ENCODE data around the gene WDR86.

Gene WDR86, protein sequence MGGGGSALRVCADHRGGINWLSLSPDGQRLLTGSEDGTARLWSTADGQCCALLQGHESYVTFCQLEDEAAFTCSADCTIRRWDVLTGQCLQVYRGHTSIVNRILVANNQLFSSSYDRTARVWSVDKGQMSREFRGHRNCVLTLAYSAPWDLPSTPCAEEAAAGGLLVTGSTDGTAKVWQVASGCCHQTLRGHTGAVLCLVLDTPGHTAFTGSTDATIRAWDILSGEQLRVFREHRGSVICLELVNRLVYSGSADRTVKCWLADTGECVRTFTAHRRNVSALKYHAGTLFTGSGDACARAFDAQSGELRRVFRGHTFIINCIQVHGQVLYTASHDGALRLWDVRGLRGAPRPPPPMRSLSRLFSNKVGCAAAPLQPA

DNA sequence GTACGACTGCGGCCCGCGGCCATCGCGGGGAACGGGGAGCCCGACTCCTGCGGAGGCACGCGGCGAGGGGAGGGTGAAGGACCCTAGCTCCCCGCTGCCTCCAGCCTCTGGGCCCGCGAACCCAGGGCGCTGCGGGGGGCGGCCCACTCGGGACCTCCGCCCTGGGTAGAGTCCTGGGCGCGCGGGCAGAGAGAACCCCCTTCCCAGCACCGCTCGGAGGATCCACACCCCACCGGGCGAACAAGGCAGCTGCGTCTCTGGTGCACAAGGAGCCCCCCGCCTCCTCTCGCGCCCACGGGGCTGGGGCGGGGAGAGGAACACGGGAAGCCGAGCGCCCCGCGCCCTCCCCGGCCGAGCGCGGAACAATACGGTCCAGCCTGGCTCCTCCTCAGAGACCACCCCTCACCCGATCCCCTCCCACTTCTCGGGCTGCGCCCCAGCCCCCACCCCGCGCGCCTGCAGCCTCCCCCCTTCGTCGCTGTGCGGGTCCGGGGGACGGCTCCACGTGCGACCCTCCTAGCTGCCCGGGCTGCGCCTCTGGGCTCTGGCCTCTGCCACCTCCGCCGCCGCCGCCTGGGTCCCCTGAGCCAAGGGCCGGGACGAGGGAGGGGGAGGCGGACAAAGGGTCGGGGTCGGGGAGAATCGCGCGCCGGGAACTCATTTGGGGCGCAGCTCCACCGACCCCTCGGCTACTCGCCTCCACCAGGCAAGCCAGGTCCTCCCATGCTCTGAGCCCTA lies at the start of gene WDR86:
Gene WDR86 (minus strand): TSS at position 372 of the 738 bp plus-strand sequence. CDS start 449 bp downstream, outside the sequence.
- Histone ChIP-seq H3K36me3 (ENCODE audit: control insufficient read depth, insufficient read depth, low read length) (no peaks in the 10 kb centered on the region), H3K4me3 (ENCODE audit: low read length) (no peak within 1 kb of the TSS), H3K27me3 (ENCODE audit: control insufficient read depth, insufficient read depth, low read length) (peaks cover 41% of the 10 kb centered on the region), H3K9me3 (ENCODE audit: control insufficient read depth, low read length) (no peaks in the 10 kb centered on the region), H3K9ac (ENCODE audit: low read length) (peak within 1 kb of the TSS; percentile 28), H3K4me1 (ENCODE audit: control insufficient read depth, insufficient read depth, low read length) (no peaks in the 10 kb centered on the region)

DNA sequence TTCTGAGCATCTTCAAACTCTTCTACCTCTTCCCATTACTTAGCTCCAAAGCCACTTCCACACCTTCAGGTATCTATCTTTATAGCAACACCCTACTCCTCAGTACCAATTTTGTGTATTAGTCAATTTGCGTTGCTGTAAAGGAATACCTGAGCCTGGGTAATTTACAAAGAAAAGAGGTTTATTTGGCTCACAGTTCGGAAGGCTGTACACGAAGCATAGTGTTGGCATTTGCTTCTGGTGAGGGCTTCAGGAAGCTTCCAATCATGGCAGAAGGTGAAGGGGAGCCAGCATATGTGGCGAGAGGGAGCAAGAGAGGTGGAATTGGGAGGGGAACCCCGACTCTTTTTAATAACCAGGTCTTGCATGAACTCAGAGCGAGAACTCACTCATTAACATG lies 47.7 kb upstream of the WDR86 start:
- Histone ChIP-seq H3K4me3 (ENCODE audit: low read length) (no peak overlapping the region), H3K36me3 (ENCODE audit: control insufficient read depth, insufficient read depth, low read length) (no peaks in the 10 kb centered on the region), H3K9ac (ENCODE audit: low read length) (no peak overlapping the region), H3K9me3 (ENCODE audit: control insufficient read depth, low read length) (no peaks in the 10 kb centered on the region), H3K27me3 (ENCODE audit: control insufficient read depth, insufficient read depth, low read length) (no peaks in the 10 kb centered on the region), H3K4me1 (ENCODE audit: control insufficient read depth, insufficient read depth, low read length) (peaks cover 19% of the 10 kb centered on the region)

DNA sequence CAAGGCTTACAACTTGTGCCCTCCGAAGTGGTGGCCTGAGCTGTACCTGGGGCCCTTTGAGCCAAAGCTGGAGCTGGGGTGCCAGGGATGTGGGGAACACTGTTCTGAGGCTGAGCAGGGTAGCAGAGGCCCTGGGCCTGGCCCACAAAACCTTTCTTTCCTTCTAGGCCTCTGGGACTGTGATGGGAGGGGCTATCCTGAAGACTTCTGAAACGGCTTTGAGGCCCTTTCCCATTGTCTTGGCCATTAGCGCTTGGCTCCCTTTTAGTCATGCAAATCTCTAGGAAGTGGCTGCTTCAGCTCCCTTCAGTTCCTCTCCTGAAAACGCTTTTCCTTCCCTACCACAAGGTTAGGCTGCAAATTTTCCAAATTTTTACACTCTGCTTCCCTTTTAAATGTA lies 46.9 kb upstream of the WDR86 start:
- Histone ChIP-seq H3K9me3 (ENCODE audit: control insufficient read depth, low read length) (no peaks in the 10 kb centered on the region), H3K27me3 (ENCODE audit: control insufficient read depth, insufficient read depth, low read length) (no peaks in the 10 kb centered on the region), H3K9ac (ENCODE audit: low read length) (no peak overlapping the region), H3K4me1 (ENCODE audit: control insufficient read depth, insufficient read depth, low read length) (peaks cover 19% of the 10 kb centered on the region), H3K36me3 (ENCODE audit: control insufficient read depth, insufficient read depth, low read length) (no peaks in the 10 kb centered on the region), H3K4me3 (ENCODE audit: low read length) (no peak overlapping the region)

DNA sequence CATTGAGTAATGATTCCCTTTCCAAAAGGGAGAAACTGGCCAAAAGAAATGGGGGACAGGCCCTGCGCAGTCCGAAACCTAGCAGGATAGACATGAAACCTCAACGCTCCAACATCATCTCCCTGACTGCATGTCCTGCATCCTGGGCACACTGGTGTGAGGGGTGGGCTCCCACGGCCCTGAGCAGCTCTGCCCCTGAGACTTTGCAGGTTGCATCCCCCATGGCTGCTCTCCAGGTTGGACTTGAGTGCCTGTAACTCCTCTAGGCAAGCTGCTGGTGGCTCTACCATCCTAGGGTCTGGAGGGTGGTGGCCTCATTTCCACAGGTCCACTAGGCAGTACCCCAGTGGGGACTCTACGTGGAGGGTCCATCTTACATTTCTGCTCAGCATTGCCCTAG lies 46.4 kb upstream of the WDR86 start:
- H3K9ac ChIP-seq (ENCODE audit: low read length) = no peak overlapping the region
- peaks cover 3% of the 10 kb centered on the region for H3K27me3 ChIP-seq (ENCODE audit: control insufficient read depth, insufficient read depth, low read length)
- H3K4me3 ChIP-seq (ENCODE audit: low read length) = no peak overlapping the region
- peaks cover 19% of the 10 kb centered on the region for H3K4me1 ChIP-seq (ENCODE audit: control insufficient read depth, insufficient read depth, low read length)
- no peaks in the 10 kb centered on the region for H3K9me3 ChIP-seq (ENCODE audit: control insufficient read depth, low read length)
- no peaks in the 10 kb centered on the region for H3K36me3 ChIP-seq (ENCODE audit: control insufficient read depth, insufficient read depth, low read length)

DNA sequence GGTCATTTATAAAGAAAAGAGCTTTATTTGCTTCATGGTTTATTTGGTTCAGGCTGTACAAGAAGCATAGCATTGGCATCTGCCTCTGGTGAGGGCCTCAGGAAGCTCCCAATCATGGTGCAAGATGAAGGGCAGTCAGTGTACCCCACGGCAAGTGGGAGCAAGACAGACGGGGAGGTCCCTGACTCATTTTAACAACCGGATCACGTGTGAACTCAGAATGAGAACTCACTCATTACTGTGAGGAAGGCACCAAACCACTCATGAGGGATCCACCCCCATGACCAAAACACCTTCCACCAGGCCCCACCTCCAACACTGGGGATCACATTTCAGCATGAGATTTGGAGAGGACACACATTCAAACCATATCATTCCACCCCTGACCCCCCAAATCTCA lies 45.9 kb upstream of the WDR86 start:
- Histone ChIP-seq H3K9me3 (ENCODE audit: control insufficient read depth, low read length) (no peaks in the 10 kb centered on the region), H3K4me3 (ENCODE audit: low read length) (no peak overlapping the region), H3K36me3 (ENCODE audit: control insufficient read depth, insufficient read depth, low read length) (no peaks in the 10 kb centered on the region), H3K9ac (ENCODE audit: low read length) (no peak overlapping the region), H3K4me1 (ENCODE audit: control insufficient read depth, insufficient read depth, low read length) (peaks cover 18% of the 10 kb centered on the region), H3K27me3 (ENCODE audit: control insufficient read depth, insufficient read depth, low read length) (peaks cover 8% of the 10 kb centered on the region)

DNA sequence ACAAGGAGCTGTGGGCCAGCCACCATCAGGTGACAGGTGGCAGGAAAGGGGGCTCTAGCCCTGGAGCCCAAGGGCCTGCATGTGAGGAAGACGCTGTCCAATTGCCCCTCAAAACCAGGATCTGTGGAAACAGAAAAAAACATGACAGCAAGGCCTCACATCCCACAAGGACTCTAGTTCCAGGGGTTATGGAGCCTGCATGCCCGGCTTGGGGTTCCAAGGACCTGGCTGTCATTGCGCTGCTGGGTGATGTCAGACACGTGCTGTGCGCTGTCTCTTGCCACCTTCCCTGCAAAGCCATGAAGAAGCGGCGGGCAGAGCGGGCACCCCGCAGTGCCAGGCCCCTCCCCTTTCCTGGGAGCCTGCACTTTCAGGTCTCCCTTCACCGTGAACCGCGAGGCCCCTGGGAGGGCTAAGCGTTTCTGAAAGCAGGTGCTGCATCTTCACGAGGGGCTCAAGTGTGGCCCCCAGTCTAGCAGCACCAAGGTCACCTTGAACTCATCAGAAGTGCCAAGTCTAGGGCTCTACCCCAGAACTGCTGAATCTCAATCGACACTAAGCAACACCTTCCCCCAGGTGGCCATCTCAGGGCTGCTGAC lies 45.2 kb upstream of the WDR86 start:
- H3K4me1 ChIP-seq (ENCODE audit: control insufficient read depth, insufficient read depth, low read length) = peaks cover 11% of the 10 kb centered on the region
- H3K36me3 ChIP-seq (ENCODE audit: control insufficient read depth, insufficient read depth, low read length) = no peaks in the 10 kb centered on the region
- H3K9me3 ChIP-seq (ENCODE audit: control insufficient read depth, low read length) = no peaks in the 10 kb centered on the region
- H3K9ac ChIP-seq (ENCODE audit: low read length) = no peak overlapping the region
- H3K27me3 ChIP-seq (ENCODE audit: control insufficient read depth, insufficient read depth, low read length) = peaks cover 8% of the 10 kb centered on the region
- no peak overlapping the region for H3K4me3 ChIP-seq (ENCODE audit: low read length)

DNA sequence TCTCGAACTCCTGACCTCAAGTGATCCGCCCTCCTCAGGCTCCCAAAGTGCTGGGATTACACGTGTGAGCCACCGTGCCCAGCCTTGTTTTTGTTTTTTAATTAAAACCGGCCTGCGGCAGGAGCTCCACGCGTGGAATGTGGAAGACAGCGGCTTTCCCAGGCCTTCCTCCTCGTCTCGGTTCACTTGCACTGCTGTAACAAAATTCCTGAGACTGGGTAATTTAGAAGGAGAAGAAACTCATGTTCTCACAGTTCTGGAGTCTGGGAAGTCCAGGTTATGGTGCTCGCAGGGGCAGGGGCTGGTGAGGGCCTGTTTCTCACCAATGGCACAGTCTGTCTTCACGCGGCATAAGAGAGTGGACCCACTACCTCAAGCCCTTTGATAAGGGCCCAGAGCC lies 44.5 kb upstream of the WDR86 start:
- peaks cover 4% of the 10 kb centered on the region for H3K4me1 ChIP-seq (ENCODE audit: control insufficient read depth, insufficient read depth, low read length)
- no peak overlapping the region for H3K9ac ChIP-seq (ENCODE audit: low read length)
- peaks cover 8% of the 10 kb centered on the region for H3K27me3 ChIP-seq (ENCODE audit: control insufficient read depth, insufficient read depth, low read length)
- H3K9me3 ChIP-seq (ENCODE audit: control insufficient read depth, low read length) = no peaks in the 10 kb centered on the region
- H3K4me3 ChIP-seq (ENCODE audit: low read length) = no peak overlapping the region
- no peaks in the 10 kb centered on the region for H3K36me3 ChIP-seq (ENCODE audit: control insufficient read depth, insufficient read depth, low read length)

DNA sequence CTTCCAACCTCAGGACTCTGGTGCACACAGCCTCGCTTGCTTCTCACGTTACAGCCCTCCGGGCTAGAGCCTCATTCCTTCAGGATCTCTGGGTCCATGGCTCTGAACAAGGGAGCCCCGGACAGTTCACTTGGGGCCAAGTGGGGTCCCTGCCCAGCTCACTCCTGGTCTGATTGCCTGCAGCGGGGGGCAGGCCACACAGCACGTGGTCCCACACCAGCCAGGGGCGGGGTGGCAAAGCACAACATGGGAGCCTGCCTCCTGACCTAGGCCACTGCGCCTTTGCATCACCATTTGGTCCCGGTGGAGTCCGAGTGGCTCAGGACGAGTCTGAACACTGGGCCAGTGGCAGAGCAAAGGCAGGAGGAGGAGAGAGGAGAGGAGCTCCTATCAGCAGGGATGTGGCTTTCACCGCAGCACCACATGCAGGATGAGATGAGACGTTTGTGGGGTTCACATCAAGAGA lies 43.5 kb upstream of the WDR86 start:
- Histone ChIP-seq H3K27me3 (ENCODE audit: control insufficient read depth, insufficient read depth, low read length) (peaks cover 8% of the 10 kb centered on the region), H3K4me3 (ENCODE audit: low read length) (no peak overlapping the region), H3K36me3 (ENCODE audit: control insufficient read depth, insufficient read depth, low read length) (no peaks in the 10 kb centered on the region), H3K4me1 (ENCODE audit: control insufficient read depth, insufficient read depth, low read length) (peaks cover under 1% of the 10 kb centered on the region), H3K9ac (ENCODE audit: low read length) (no peak overlapping the region), H3K9me3 (ENCODE audit: control insufficient read depth, low read length) (no peaks in the 10 kb centered on the region)

DNA sequence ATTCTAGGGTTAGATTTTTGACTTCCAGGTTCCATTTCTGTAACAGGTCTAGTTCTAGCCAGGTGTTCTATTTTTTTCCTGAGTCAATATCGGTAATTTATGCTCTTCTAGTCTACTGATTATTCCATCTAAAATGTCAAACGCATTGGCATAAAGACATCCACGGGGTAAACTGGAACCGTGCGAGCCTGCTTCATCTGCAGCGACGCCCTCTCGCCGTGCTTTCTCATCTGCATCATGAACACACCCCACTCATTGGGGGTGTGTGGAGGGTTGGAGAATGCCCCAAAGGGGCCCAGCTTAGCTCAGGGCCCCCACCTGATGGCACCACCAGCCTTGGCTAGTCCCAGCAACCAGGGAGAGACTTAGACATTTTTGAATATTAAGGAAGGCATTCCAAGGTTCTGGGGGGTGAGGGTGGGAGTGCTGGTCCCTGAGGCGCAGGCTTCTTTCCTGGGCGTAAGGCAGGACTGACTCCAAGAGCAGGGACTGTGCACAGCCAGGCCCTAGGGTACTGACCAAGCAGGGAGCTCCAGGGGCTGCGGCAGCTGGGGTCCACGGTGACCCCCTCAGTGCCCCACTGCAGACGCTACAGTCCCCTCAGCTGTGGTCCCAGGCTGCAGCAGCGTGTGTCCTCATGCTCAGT lies 43.0 kb upstream of the WDR86 start:
- Histone ChIP-seq H3K9ac (ENCODE audit: low read length) (no peak overlapping the region), H3K27me3 (ENCODE audit: control insufficient read depth, insufficient read depth, low read length) (peaks cover 8% of the 10 kb centered on the region), H3K4me3 (ENCODE audit: low read length) (no peak overlapping the region), H3K9me3 (ENCODE audit: control insufficient read depth, low read length) (no peaks in the 10 kb centered on the region), H3K4me1 (ENCODE audit: control insufficient read depth, insufficient read depth, low read length) (peaks cover 3% of the 10 kb centered on the region), H3K36me3 (ENCODE audit: control insufficient read depth, insufficient read depth, low read length) (no peaks in the 10 kb centered on the region)

DNA sequence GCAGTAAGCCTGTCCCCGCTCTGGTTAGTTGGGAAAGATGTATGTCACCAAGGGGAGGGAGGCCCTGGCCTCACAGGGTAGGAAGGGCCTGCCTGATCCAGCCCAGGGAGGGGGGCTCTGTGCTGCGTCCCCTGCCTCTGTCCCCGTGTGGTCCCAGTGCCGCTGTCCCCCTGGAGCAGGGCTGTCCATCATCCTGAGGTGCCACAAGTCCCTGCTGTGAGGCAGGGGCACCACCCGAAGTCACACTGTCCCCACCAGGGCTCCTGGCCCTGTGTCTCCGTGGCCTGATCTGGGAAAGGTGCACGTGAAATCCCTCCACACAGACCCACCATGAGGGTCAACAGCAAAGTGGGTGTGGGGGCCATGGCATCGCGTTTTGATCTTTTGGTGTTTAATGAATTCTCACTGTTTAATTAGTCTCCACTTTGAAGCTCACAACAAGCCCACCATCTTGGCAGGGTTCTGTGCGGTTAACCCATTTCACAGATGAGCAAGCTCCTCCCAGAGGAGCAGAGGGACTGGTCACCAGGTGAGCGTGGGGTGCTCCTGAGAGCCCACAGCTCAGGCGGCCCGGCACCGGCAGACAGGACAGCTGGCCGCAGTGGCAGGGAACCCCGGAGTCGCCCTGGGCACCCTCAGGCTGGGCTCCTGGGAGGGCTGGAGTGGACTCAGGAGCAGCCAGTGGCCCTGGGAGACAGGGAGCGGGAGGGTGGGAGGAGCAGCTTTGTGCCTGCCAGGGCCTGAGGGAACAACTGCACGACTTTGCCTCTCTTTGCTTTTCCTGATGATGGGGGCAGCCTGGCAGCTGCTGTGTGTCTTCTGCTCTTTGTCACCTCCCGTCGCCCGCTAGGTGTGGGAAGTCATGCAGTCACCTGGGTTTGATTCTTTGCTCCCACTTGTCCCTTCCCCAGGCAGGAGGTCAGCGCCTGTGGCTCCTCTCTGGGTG lies 42.1 kb upstream of the WDR86 start:
- Histone ChIP-seq H3K9me3 (ENCODE audit: control insufficient read depth, low read length) (no peaks in the 10 kb centered on the region), H3K36me3 (ENCODE audit: control insufficient read depth, insufficient read depth, low read length) (no peaks in the 10 kb centered on the region), H3K27me3 (ENCODE audit: control insufficient read depth, insufficient read depth, low read length) (peaks cover 8% of the 10 kb centered on the region), H3K4me1 (ENCODE audit: control insufficient read depth, insufficient read depth, low read length) (peaks cover 3% of the 10 kb centered on the region), H3K4me3 (ENCODE audit: low read length) (no peak overlapping the region), H3K9ac (ENCODE audit: low read length) (no peak overlapping the region)

DNA sequence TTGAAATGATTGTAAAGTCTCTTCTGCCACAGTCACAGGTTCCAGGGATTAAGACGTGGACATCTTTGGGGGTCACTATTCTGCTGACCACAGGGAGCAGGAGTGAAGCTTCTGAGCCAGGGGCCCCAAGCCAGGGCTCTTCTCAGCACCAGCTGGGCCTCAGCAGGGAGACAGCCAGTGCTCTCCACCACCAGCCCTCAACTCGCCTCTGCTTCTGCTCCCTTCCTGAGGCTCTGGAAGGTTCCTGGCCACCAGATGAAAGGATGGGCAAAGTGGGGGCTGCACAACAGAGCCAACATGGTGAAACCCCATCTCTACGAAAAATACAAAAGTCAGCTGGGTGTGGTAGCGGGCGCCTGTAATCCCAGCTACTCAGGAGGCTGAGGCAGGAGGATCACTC lies 41.3 kb upstream of the WDR86 start:
- Histone ChIP-seq H3K36me3 (ENCODE audit: control insufficient read depth, insufficient read depth, low read length) (no peaks in the 10 kb centered on the region), H3K9me3 (ENCODE audit: control insufficient read depth, low read length) (no peaks in the 10 kb centered on the region), H3K27me3 (ENCODE audit: control insufficient read depth, insufficient read depth, low read length) (peaks cover 12% of the 10 kb centered on the region), H3K4me1 (ENCODE audit: control insufficient read depth, insufficient read depth, low read length) (peaks cover 3% of the 10 kb centered on the region), H3K4me3 (ENCODE audit: low read length) (no peak overlapping the region), H3K9ac (ENCODE audit: low read length) (no peak overlapping the region)
